HFFc6 (cell line): Measurements from ENCODE around the gene PDCD6IP. TPM values are rescaled to one million over a fixed set of nuclear protein-coding genes. Genes with fewer than 3 reads are reported as not detected.

Experiments
- DNase-seq: peaks from one replicate; pipeline ENCODE4 v3.0.0-alpha.2; 2018
- H3K27ac Mint-ChIP-seq: 2 replicates; pipeline ENCODE4 v1.8.0; 2020; ENCODE audit warnings: mild to moderate bottlenecking, mixed read lengths
- H3K27me3 Mint-ChIP-seq: 2 replicates; pipeline ENCODE4 v1.8.0; 2021; ENCODE audit warnings: mild to moderate bottlenecking, moderate library complexity, mixed read lengths; ENCODE audit not compliant: insufficient read depth
- H3K36me3 Mint-ChIP-seq: 2 replicates; pipeline ENCODE4 v1.8.0; 2021; ENCODE audit warnings: low read depth, mixed read lengths
- H3K4me1 Mint-ChIP-seq: 2 replicates; pipeline ENCODE4 v1.8.0; 2020; ENCODE audit warnings: low read depth, mixed read lengths
- H3K4me3 Mint-ChIP-seq: 2 replicates; pipeline ENCODE4 v1.8.0; 2020; ENCODE audit warnings: mild to moderate bottlenecking, moderate library complexity, mixed read lengths
- H3K9me3 Mint-ChIP-seq: 2 replicates; pipeline ENCODE4 v1.8.0; 2020; ENCODE audit warnings: mild to moderate bottlenecking, mixed read lengths
- total RNA-seq, 6 experiments: library from RNA; stranded (reverse); fragmentation: NEBNext Ultra II Directional; extraction: Animal tissue kit (Norgen Biotek cat#: 25700); gene quantifications; 2 replicates in 1 of 6; 3 replicates in 5 of 6; pipeline ENCODE4 v1.2.3, GENCODE V29; 2021
- TF ChIP-seq, protein P1 (sequence below): fragments of 200-600 bp; sonication (generic); IDR thresholded peaks from 2 replicates; pipeline ENCODE4 v1.5.0; 2021; ENCODE audit warnings: antibody characterized with exemption, mild to moderate bottlenecking

The PDCD6IP gene
- total RNA-seq, 6 experiments from 2014 or later = 229 to 251 (median 239) TPM

DNA sequence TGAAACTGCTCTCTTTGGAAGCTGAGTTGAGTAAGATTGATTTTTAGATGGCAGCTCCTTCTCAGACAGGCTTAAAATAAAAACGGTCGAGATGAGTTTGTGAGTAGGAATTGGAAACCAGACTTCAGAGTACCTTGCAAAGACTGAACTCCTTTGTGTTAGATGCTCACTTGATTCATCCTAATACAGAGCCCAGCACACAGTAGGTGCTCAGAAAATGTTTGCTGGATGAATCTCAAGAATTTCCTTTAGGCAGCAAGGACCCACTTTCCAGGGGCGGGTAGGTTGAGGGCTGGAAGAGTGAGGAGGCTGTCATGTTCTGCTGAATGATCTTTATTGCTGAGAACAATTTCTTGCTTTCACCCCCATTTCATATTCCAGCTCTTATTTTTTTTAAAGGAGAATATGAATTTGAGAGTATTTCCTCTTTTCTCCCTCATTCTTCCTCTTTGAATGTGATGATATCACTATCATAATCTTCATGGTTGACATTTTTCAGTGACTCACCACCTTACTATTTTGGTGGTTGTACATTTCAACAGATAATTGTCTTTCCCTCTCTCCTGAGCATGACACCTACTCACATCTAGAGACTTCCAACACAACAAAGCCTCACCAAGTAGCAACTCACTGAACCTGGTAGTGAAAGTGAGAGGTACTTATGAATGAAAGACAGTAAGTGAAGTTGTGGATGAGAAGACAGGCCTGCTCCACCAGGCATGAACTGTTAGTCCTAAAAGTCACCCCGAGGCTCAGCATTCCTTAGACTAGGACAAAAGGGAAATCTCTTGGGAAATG is 113.3 kb downstream of the PDCD6IP start:
- peaks cover 12% of the 10 kb centered on the region; the same call in 1 of the 2 replicates for H3K27me3 Mint-ChIP-seq
- no peak overlapping the region for H3K4me3 Mint-ChIP-seq
- TF ChIP-seq, protein P1, sequence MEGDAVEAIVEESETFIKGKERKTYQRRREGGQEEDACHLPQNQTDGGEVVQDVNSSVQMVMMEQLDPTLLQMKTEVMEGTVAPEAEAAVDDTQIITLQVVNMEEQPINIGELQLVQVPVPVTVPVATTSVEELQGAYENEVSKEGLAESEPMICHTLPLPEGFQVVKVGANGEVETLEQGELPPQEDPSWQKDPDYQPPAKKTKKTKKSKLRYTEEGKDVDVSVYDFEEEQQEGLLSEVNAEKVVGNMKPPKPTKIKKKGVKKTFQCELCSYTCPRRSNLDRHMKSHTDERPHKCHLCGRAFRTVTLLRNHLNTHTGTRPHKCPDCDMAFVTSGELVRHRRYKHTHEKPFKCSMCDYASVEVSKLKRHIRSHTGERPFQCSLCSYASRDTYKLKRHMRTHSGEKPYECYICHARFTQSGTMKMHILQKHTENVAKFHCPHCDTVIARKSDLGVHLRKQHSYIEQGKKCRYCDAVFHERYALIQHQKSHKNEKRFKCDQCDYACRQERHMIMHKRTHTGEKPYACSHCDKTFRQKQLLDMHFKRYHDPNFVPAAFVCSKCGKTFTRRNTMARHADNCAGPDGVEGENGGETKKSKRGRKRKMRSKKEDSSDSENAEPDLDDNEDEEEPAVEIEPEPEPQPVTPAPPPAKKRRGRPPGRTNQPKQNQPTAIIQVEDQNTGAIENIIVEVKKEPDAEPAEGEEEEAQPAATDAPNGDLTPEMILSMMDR = no peak
- H3K27ac Mint-ChIP-seq = no peak overlapping the region
- DNase-seq = peak; percentile 59
- no peaks in the 10 kb centered on the region for H3K36me3 Mint-ChIP-seq
- H3K9me3 Mint-ChIP-seq = no peaks in the 10 kb centered on the region
- H3K4me1 Mint-ChIP-seq = peaks cover 14% of the 10 kb centered on the region

DNA sequence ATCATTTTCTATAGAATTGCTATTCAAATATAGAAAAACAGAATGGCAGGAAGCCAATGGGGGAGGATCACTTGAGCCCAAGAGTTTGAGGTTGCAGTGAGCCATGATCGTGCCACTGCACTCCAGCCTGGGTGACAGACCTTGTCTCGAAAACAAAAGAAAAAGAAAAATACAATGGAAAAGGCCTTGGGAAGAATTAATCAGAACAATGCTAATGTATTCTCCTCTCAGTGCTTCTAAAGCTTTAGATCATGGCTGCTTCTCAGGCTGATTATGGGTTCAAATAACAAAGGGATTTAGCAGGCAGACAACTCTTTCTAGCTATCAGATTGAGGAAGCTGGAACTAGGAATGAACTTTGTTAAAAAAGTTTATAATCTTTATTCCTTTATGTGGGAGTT is 115.8 kb downstream of the PDCD6IP start:
- DNase-seq = no peak
- no peak overlapping the region for H3K4me3 Mint-ChIP-seq
- peaks cover 14% of the 10 kb centered on the region for H3K4me1 Mint-ChIP-seq
- H3K9me3 Mint-ChIP-seq = no peaks in the 10 kb centered on the region
- no peaks in the 10 kb centered on the region for H3K36me3 Mint-ChIP-seq
- H3K27me3 Mint-ChIP-seq = peaks cover 17% of the 10 kb centered on the region; the same call in 1 of the 2 replicates
- TF ChIP-seq, protein P1 = no peak
- no peak overlapping the region for H3K27ac Mint-ChIP-seq

DNA sequence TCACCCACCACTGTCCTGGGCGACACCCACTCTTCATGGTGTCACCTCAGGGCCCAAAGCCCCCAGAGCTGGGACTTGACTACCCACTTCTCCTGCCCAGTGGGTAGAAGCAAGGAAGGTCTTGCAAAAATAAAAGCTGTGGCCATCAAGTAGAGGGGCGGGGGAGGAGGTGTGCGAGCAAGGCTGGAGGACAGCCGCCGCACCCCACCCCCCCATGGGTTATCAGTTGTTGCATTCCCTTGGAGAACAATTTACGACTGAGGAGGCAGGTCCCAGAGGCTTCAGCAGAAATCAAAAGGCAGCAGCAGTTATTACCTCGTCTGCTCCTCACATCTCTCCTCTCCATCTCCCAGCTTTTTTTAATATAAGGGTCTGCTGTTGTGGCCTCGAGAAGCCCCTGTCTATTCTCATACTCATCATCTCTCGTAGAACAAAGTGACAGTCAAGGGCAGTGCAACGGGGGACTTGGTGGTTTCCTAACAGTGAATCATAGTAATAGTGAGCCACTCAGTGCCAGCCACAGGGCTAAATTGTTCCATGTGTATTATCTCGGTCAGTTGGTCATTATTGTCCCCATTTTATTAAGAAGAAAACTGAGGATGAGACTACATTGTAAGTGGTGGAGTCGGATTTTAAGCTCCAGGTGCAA is 116.4 kb downstream of the PDCD6IP start:
- H3K27ac Mint-ChIP-seq = no peak overlapping the region
- TF ChIP-seq, protein P1 = no peak
- no peak overlapping the region for H3K4me3 Mint-ChIP-seq
- peaks cover 14% of the 10 kb centered on the region for H3K4me1 Mint-ChIP-seq
- no peaks in the 10 kb centered on the region for H3K36me3 Mint-ChIP-seq
- H3K27me3 Mint-ChIP-seq = peaks cover 16% of the 10 kb centered on the region; the same call in 1 of the 2 replicates
- no peak for DNase-seq
- no peaks in the 10 kb centered on the region for H3K9me3 Mint-ChIP-seq

- TF ChIP-seq, protein P1 = 0 out of 2 replicates have a peak, but pooled peaks have one; percentile 12
- H3K27ac Mint-ChIP-seq = no peak overlapping the region; the same call in 1 of the 2 replicates
- H3K4me3 Mint-ChIP-seq = no peak overlapping the region
- H3K9me3 Mint-ChIP-seq = no peaks in the 10 kb centered on the region
- H3K36me3 Mint-ChIP-seq = no peaks in the 10 kb centered on the region
- H3K27me3 Mint-ChIP-seq = peaks cover 15% of the 10 kb centered on the region; the same call in 1 of the 2 replicates
- peaks cover 14% of the 10 kb centered on the region for H3K4me1 Mint-ChIP-seq
- no peak for DNase-seq
Measured at GRCh38 chr3:33915796-33916546, 117.5 kb downstream of the PDCD6IP start.

GRCh38 chr3:33918126-33918756 is 119.8 kb downstream of the PDCD6IP start:
- no peaks in the 10 kb centered on the region for H3K9me3 Mint-ChIP-seq
- H3K4me1 Mint-ChIP-seq = no peaks in the 10 kb centered on the region
- DNase-seq = no peak
- no peak overlapping the region for H3K27ac Mint-ChIP-seq
- peaks cover 19% of the 10 kb centered on the region for H3K27me3 Mint-ChIP-seq
- H3K4me3 Mint-ChIP-seq = no peak overlapping the region
- H3K36me3 Mint-ChIP-seq = no peaks in the 10 kb centered on the region
- TF ChIP-seq, protein P1 = no peak
